ENCODE data around the gene PPP2R5C. TPM values are rescaled to one million over a fixed set of nuclear protein-coding genes. Genes with fewer than 3 reads are reported as not detected.

Gene PPP2R5C
- total and polyA plus RNA-seq, 2 of the 8 experiments (the other 6 are each of a cell fraction or from before 2014, with no cell fraction given): 49.6 to 95.9 TPM

DNA sequence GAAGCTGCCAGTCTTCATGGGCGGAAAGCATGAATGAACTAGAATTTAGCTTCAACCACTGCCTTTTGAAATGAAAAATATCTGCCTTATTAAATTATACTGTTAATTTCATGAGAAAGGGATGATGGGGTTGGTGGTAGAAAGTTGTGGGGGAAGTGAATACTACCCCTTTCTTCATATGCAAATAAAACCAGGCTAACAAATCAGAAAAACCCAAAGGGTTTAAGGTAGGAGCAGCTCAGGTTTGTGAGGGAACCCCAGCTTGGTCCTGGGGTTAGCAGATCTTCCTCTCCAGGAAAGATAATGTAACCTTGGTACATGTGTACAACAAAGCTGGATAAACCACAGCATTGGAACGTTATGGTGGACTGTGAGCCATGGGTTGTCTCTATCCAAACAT is 84.0 kb downstream of the PPP2R5C start:
- Histone ChIP-seq H3K4ac (replicated peaks; ENCODE audit: insufficient read length, low read depth, low read length) (no peak overlapping the region), H4K91ac (replicated peaks; ENCODE audit: insufficient read length, low read length) (no peak overlapping the region), H3K79me1 (ENCODE audit: low read depth, low read length) (peaks cover 10% of the 10 kb centered on the region), H3K18ac (ENCODE audit: extremely low read depth, low read length) (no peak overlapping the region), H4K8ac (ENCODE audit: extremely low read depth, insufficient read depth, low read length) (no peak overlapping the region), H3K14ac (ENCODE audit: insufficient read length) (no peak overlapping the region), H3K56ac (replicated peaks; ENCODE audit: insufficient read length, low read depth, low read length) (no peak overlapping the region), H3K23me2 (ENCODE audit: low read depth, low read length) (no peaks in the 10 kb centered on the region), H3K36me3 (ENCODE audit: control insufficient read depth in 2 of 4, insufficient read depth in 4 of 4, low read length in 3 of 4) (no peaks in the 10 kb centered on the region), H3K23ac (ENCODE audit: insufficient read length) (no peak overlapping the region), H3K27ac (ENCODE audit: low read depth, low read length) (no peak overlapping the region), H3K27me3 (replicated peaks in 1 of 4; ENCODE audit: control insufficient read depth in 3 of 4, extremely low read depth in 1 of 4, insufficient read depth in 3 of 4, low read length in 3 of 4) (no peaks in the 10 kb centered on the region), H2AFZ (ENCODE audit: low read length) (no peak overlapping the region), H3K4me3 (ENCODE audit: extremely low read depth in 1 of 4, insufficient read depth in 2 of 4, low read depth in 3 of 4, low read length in 4 of 4) (no peak overlapping the region), H2BK5ac (ENCODE audit: low read depth, low read length) (no peak overlapping the region), H4K5ac (ENCODE audit: insufficient read length, low read depth, low read length) (no peak overlapping the region), H3K79me2 (ENCODE audit: control insufficient read depth in 1 of 2, insufficient read depth in 2 of 2, low read length in 2 of 2) (peaks cover 0 to 17% of the 10 kb centered on the region in 2 experiments; a peak in 3 of 4 replicates), H3K9ac (replicated peaks in 1 of 4; ENCODE audit: extremely low read depth in 1 of 4, low read depth in 3 of 4, low read length in 3 of 4) (no peak overlapping the region), H4K20me1 (replicated peaks in 1 of 2; ENCODE audit: control insufficient read depth in 1 of 2, insufficient read depth in 2 of 2, low read length in 2 of 2) (peaks cover 2 to 28% of the 10 kb centered on the region in 2 experiments), H2BK12ac (ENCODE audit: low read depth, low read length) (no peak overlapping the region), H3K4me2 (ENCODE audit: insufficient read depth in 1 of 2, low read depth in 2 of 2, low read length in 2 of 2) (no peak overlapping the region), H2BK120ac (replicated peaks; ENCODE audit: low read depth, low read length) (no peak overlapping the region), H3K4me1 (replicated peaks in 1 of 4; ENCODE audit: control insufficient read depth in 3 of 4, insufficient read depth in 4 of 4, low read length in 3 of 4) (peaks cover 0 to 7% (median 4%) of the 10 kb centered on the region in 4 experiments; a peak in 5 of 7 replicates), H2BK20ac (ENCODE audit: low read length) (no peak overlapping the region), H2AK5ac (ENCODE audit: low read depth, low read length) (no peak overlapping the region), H3K9me3 (ENCODE audit: insufficient read depth in 2 of 2, low read depth in 1 of 2, low read length in 1 of 2) (no peaks in the 10 kb centered on the region), H2BK15ac (ENCODE audit: low read length) (no peak overlapping the region)
- FAIRE-seq (no peak), DNase-seq (ENCODE audit: low read depth in 1 of 2, low spot score in 2 of 2) (no peak)
- ChIA-PET CTCF (ENCODE audit: partially characterized antibody) (interaction anchor here (0.7 to 3.2 kb wide), 12 partner anchors 9 to 109 kb away, joined by 3 to 24 read pairs (median 4); no protein-coding TSS in a partner anchor), POLR2A (ENCODE audit: partially characterized antibody) (interaction anchor here (1.3 kb wide), 1 partner anchor 387 kb away, joined by 3 read pairs; no protein-coding TSS in a partner anchor)
- TF ChIP-seq KDM5A (IDR thresholded peaks at IDR 0.05; ENCODE audit: low read length) (no peak), SIX5 (IDR thresholded peaks at IDR 0.05; ENCODE audit: low read depth, low read length) (no peak), POU5F1 (IDR thresholded peaks at IDR 0.05; ENCODE audit: low read depth, low read length) (no peak), SP2 (IDR thresholded peaks at IDR 0.05; ENCODE audit: low read length) (no peak), SIN3A (conservative IDR thresholded peaks at IDR 0.05 in 1 of 2, IDR thresholded peaks at IDR 0.05 in 1 of 2; ENCODE audit: low read depth in 1 of 2, low read length in 2 of 2) (no peak), SIRT6 (IDR thresholded peaks at IDR 0.05; ENCODE audit: low read length) (no peak), BCL11A (IDR thresholded peaks at IDR 0.05; ENCODE audit: low read depth in 2 of 2, low read length in 2 of 2) (no peak), CBX5 (IDR thresholded peaks at IDR 0.05; ENCODE audit: low read depth, low read length) (no peak), CREB1 (IDR thresholded peaks at IDR 0.05) (no peak), CHD2 (IDR thresholded peaks at IDR 0.05; ENCODE audit: low read length) (no peak), YY1 (IDR thresholded peaks at IDR 0.05; ENCODE audit: low read depth, low read length) (no peak), POLR2A (IDR thresholded peaks at IDR 0.05; ENCODE audit: control extremely low read depth in 1 of 2, low read depth in 2 of 2, low read length in 2 of 2) (no peak)
- WGBS, 2 experiments (ENCODE audit: extremely low coverage in 1 of 2, insufficient coverage in 1 of 2, insufficient read length in 1 of 2, insufficient replicate concordance in 2 of 2, low coverage in 1 of 2, low lambda C conversion rate in 2 of 2, missing lambda C conversion rate in 1 of 2): 79% methylated on average over 2 of the region's 2 CpGs; no CpG with 5 or more reads in 1 of the 2 experiments
